ENCODE measurements around the gene DGLUCY.
"Not testable (repeated sequence)": the region's sequence is repeated elsewhere in the genome, so short reads cannot be mapped to it uniquely, and the experiment has no call there.

DGLUCY gene

GRCh38 chr14:91264151-91265150 is 150.6 kb downstream of the DGLUCY start:
- DNase-seq, result no peak

DNA sequence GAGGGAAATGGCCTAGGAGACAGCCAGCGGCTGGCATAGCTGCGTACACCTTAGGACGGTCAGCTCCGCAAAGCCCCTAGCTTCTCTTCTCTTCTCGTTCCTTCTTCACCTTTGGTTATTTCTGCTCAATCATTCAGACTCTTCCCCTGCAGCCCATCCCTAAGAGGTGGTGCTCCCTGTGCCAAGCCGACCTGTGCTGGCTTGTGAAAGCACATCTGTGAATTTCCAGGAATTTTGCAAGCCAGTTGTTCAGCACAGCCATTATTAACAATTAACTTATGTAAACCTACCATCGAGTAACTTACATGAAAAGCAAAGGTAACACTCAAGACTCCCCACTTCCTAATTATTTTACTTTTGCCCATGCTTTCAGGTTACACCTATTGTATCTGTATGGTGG is 151.5 kb downstream of the DGLUCY start:
- DNase-seq, result no peak

DNA sequence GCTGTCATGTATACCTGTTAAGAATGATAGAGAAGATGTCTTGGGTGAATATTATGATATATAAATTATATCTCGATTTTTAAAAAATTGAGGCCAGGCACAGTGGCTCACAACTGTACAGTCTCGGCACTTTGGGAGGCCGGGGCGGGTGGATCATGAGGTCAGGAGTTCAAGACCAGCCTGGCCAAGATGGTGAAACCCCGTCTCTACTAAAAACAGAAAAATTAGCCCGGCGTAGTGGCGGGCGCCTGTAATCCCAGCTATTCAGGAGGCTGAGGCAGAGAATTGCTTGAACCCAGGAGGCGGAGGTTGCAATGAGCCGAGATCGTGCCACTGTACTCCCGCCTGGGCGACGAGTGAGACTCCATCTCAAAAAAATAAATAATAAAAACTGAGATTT is 152.4 kb downstream of the DGLUCY start:
- DNase-seq, result not testable (repeated sequence)

DNA sequence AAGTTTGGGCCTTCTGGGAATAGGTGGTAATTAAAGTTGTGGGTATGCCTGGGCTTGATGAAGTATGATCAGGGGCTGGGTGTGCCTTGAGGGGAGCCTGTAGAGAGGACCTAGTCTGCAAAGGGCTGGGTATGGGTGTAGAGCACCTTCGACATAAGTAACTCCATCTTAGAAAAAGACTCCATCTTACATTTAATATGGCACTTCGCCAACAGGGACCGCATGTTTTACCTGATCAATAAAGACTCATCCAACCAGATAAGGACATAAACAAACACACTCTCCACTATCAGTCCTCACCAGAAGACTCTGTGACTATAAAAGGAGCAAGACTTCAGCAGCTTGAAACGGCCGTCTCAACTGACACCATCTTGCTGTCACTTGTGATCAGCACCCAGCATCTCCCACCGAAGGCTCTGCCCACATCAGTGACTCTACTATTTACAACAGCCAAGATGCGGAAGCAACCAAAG is 154.1 kb downstream of the DGLUCY start:
- no peak for DNase-seq

GRCh38 chr14:91269076-91269991 is 155.5 kb downstream of the DGLUCY start:
- DNase-seq, result no peak

DNA sequence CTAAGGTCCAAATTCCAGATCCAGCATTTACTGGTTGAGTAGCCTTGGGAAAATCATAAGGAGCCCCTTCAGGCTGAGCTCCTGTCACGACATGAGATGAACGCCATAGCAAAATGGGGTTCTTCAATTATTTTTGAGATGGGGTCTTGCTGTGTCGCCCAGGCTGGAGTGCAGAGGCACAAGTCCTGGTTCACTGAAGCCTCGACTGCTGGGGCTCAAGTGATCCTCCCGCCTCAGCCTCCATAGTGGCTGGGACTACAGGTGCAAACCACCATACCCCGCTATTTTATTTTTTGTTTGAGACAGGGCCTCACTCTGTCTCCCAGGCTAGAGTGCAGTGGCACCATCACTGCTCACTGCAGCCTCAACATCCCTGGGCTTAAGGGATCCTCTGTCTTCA is 156.3 kb downstream of the DGLUCY start:
- DNase-seq, result no peak

DNA sequence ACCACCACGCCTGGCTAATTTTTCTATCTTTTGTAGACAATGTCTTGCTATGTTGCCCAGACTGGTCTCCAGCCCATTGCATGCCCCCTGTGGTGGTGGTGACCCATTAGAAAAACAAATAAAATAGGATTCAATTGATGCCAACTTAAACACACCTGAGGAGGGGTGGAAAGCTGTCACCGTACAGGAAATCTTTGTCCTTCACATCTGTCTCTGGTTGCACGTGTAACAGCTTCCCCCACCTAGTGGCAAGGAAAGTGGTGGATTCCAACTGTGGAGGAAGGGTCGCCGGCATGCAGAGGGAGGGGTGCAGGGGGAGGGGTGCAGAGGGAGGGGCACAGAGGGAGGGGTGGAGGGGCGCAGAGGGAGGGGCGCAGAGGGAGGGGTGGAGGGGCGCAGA is 156.7 kb downstream of the DGLUCY start:
- DNase-seq, result no peak

DNA sequence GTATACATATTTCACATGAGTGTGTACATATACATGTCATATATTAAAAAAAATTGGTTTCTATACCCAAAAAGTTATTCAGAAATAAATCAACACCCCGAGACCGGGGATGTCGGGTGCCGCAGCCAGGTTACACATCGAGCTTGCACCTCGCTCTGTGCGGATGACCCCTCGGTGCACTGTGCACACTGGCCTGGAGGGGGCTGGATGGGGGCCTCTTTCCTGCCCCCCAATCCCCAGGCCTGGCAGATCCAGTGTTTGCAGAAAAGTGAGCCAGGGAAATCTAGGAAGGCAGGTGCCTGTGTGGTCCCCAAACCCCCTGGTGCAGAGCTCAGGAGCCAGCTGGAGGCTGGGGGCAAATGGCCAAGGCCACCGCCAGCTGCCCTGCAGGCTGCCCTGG is 157.8 kb downstream of the DGLUCY start:
- DNase-seq, result no peak

GRCh38 chr14:91272341-91273272 is 158.7 kb downstream of the DGLUCY start:
- DNase-seq, result no peak

DNA sequence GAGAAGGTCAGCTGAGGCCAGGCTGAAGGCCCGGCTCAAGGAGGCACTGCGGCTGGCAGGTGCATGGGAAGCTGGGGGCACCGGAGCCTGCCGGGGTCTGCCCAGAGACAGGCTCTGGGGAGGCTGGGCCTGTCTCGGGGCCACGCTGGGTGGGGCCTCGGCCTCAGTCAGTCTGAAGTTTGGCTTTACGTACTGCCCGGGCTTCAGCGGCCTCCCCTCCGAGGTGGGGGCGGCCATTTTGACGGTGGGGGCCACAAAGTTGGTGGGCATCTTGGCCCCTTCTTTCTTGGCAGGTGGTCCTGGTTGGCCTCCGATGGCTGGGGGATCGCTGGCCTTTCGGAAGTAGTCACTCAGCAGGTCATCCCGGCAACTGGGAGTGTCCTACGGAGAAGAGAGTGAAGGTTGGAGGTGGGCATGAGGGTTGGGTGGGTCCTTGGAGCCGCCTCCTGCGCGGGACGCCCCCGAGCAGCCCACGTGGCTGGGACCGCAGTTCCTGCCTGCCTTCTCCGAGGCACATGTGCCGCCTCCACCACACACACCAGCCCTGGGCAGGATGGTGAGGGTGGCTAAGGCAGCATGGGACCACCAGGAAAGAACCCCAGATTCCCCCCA is 159.5 kb downstream of the DGLUCY start:
- DNase-seq, result no peak

DNA sequence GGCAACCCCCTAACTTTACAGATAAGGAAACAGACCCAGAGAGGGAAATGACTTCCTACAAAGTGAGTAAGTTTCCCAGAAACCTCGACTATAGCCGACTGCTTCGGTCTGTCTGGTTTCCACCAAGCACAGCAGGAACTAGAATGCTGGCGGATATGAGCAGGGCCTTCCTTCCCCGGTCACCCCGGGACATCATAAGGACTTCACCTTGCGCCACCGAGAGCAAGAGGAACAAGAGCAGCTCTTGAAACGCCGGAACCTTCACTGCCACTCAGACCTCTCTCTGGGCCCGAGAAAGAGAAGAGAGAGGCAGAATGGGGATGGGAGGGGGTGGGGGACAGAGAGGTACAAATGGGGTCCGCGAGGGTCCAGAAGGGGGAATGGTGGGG is 160.0 kb downstream of the DGLUCY start:
- DNase-seq, result no peak

DNA sequence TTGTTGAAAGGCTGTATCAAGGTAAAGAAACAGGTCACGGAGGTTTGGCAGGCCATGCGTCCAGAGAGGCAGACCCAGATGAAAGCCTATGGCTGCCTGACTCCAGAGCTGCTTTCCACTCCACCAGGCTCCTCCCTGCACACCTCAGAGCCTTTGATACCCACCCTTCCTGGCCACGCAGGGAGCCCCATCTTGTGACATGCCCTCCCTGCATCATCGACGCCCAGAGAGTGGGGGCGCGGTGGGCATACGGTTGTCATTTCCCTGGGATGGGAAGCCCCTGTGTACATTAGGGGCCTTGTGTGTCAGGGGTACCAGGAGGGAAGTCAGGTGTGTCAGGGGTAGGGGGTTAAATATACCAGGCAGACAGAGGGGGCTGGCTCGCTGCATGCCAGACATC is 160.9 kb downstream of the DGLUCY start:
- no peak for DNase-seq
